ENCODE measurements around the gene SMPD3. TPM values are rescaled to one million over a fixed set of nuclear protein-coding genes. Genes with fewer than 3 reads are reported as not detected.

SMPD3 gene
- total and polyA plus RNA-seq, 2 of the 8 experiments (the other 6 are each of a cell fraction or from before 2014, with no cell fraction given): 0.39 to 1.3 TPM

DNA sequence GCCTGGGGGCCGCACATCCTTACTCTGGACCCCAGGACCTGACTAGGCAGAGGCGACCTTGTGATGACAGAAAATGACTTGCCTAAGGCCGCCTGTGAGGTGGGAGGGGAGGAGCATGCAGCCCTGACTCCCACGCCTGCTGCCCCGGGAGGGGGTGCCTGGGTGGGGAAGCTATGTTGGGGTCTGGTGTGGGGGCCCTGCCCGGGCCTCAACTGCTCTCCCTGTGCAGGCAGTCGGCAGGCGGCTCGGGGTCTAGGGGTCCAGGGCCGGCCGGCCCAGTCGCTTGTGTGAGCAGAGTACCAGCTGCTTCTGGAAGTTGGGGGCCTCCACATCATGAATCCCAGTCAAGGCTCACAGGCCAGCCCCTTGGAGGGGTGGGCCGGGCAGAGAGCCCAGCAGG lies 89.4 kb downstream of the SMPD3 start:
- H3K9me3 ChIP-seq (ENCODE audit: insufficient read depth in 2 of 2, low read depth in 1 of 2, low read length in 1 of 2): no peaks in the 10 kb centered on the region
- peaks cover 0 to 3% (median 1%) of the 10 kb centered on the region in 4 experiments; a peak in 1 of 7 replicates for H3K4me1 ChIP-seq (replicated peaks in 1 of 4; ENCODE audit: control insufficient read depth in 3 of 4, insufficient read depth in 4 of 4, low read length in 3 of 4)
- no peaks in the 10 kb centered on the region for H3K79me1 ChIP-seq (ENCODE audit: low read depth, low read length)
- no peak overlapping the region for H4K8ac ChIP-seq (ENCODE audit: extremely low read depth, insufficient read depth, low read length)
- FAIRE-seq (no peak), DNase-seq (ENCODE audit: low read depth in 1 of 2, low spot score in 2 of 2) (no peak)
- ChIA-PET CTCF (ENCODE audit: partially characterized antibody) (interaction anchor here (0.5 to 1.0 kb wide), 2 partner anchors 9 to 677 kb away, joined by 3 to 4 read pairs; no protein-coding TSS in a partner anchor), POLR2A (ENCODE audit: partially characterized antibody) (interaction anchor here (0.7 to 1.6 kb wide), 4 partner anchors 10 to 97 kb away, joined by 3 to 5 read pairs (median 4); no protein-coding TSS in a partner anchor)
- no peak overlapping the region for H4K5ac ChIP-seq (ENCODE audit: insufficient read length, low read depth, low read length)
- H2BK20ac ChIP-seq (ENCODE audit: low read length): no peak overlapping the region
- H2BK120ac ChIP-seq (replicated peaks; ENCODE audit: low read depth, low read length): no peak overlapping the region
- H2AFZ ChIP-seq (ENCODE audit: low read length): no peak overlapping the region
- no peak overlapping the region for H3K9ac ChIP-seq (replicated peaks in 1 of 4; ENCODE audit: extremely low read depth in 1 of 4, low read depth in 3 of 4, low read length in 3 of 4)
- no peak overlapping the region for H3K4me3 ChIP-seq (ENCODE audit: extremely low read depth in 1 of 4, insufficient read depth in 2 of 4, low read depth in 3 of 4, low read length in 4 of 4)
- no peak overlapping the region for H2BK12ac ChIP-seq (ENCODE audit: low read depth, low read length)
- H3K27ac ChIP-seq (ENCODE audit: low read depth, low read length): no peak overlapping the region
- WGBS, 2 experiments (ENCODE audit: extremely low coverage in 1 of 2, insufficient coverage in 1 of 2, insufficient read length in 1 of 2, insufficient replicate concordance in 2 of 2, low coverage in 1 of 2, low lambda C conversion rate in 2 of 2, missing lambda C conversion rate in 1 of 2): 94% methylated on average over 5 of the region's 13 CpGs; no CpG with 5 or more reads in 1 of the 2 experiments
- no peaks in the 10 kb centered on the region for H3K79me2 ChIP-seq (ENCODE audit: control insufficient read depth in 1 of 2, insufficient read depth in 2 of 2, low read length in 2 of 2)
- no peak overlapping the region for H3K4me2 ChIP-seq (ENCODE audit: insufficient read depth in 1 of 2, low read depth in 2 of 2, low read length in 2 of 2)
- H2AK5ac ChIP-seq (ENCODE audit: low read depth, low read length): no peak overlapping the region
- no peak overlapping the region for H2BK5ac ChIP-seq (ENCODE audit: low read depth, low read length)
- no peak overlapping the region for H3K23ac ChIP-seq (ENCODE audit: insufficient read length)
- TF ChIP-seq SIN3A (conservative IDR thresholded peaks at IDR 0.05 in 1 of 2, IDR thresholded peaks at IDR 0.05 in 1 of 2; ENCODE audit: low read depth in 1 of 2, low read length in 2 of 2) (no peak), POU5F1 (IDR thresholded peaks at IDR 0.05; ENCODE audit: low read depth, low read length) (no peak)
- peaks cover 4 to 20% (median 14%) of the 10 kb centered on the region in 4 experiments; a peak in 6 of 8 replicates for H3K36me3 ChIP-seq (ENCODE audit: control insufficient read depth in 2 of 4, insufficient read depth in 4 of 4, low read length in 3 of 4)
- H3K23me2 ChIP-seq (ENCODE audit: low read depth, low read length): no peaks in the 10 kb centered on the region
- H3K18ac ChIP-seq (ENCODE audit: extremely low read depth, low read length): no peak overlapping the region
- H4K20me1 ChIP-seq (replicated peaks in 1 of 2; ENCODE audit: control insufficient read depth in 1 of 2, insufficient read depth in 2 of 2, low read length in 2 of 2): peaks cover 0 to 5% of the 10 kb centered on the region in 2 experiments
- no peak overlapping the region for H3K4ac ChIP-seq (replicated peaks; ENCODE audit: insufficient read length, low read depth, low read length)
- no peak overlapping the region for H2BK15ac ChIP-seq (ENCODE audit: low read length)
- no peak overlapping the region for H3K56ac ChIP-seq (replicated peaks; ENCODE audit: insufficient read length, low read depth, low read length)
- H4K91ac ChIP-seq (replicated peaks; ENCODE audit: insufficient read length, low read length): no peak overlapping the region
- H3K27me3 ChIP-seq (replicated peaks in 1 of 4; ENCODE audit: control insufficient read depth in 3 of 4, extremely low read depth in 1 of 4, insufficient read depth in 3 of 4, low read length in 3 of 4): no peaks in the 10 kb centered on the region
- H3K14ac ChIP-seq (ENCODE audit: insufficient read length): no peak overlapping the region
